Brain microvascular endothelial cell (primary cell): Measurements from ENCODE around the gene MED12L.

Experiments used
- DNase-seq: peaks from one replicate; pipeline ENCODE4 v3.0.0-alpha.2; 2020
- H3K27ac ChIP-seq: fragments of 250-450 bp; sonication (Bioruptor Pico); 2 replicates; pipeline ENCODE4 v1.5.1; 2020; ENCODE audit warnings: mild to moderate bottlenecking, moderate library complexity
- H3K27me3 ChIP-seq: fragments of 250-450 bp; sonication (Bioruptor Pico); replicated peaks from 2 replicates; pipeline ENCODE4 v1.5.1; 2020; ENCODE audit warnings: mild to moderate bottlenecking
- H3K36me3 ChIP-seq: fragments of 250-450 bp; sonication (Bioruptor Pico); replicated peaks from 2 replicates; pipeline ENCODE4 v1.5.1; 2020; ENCODE audit warnings: mild to moderate bottlenecking
- H3K4me3 ChIP-seq: 2 replicates; pipeline ENCODE4 v1.5.1; 2011; ENCODE audit warnings: low read depth, mild to moderate bottlenecking, control low read depth, low read length, moderate library complexity
- CTCF ChIP-seq: IDR thresholded peaks from 2 replicates; pipeline ENCODE4 v1.5.1; 2011; ENCODE audit warnings: low read depth, mild to moderate bottlenecking, moderate library complexity, low read length, control low read depth, inconsistent platforms; ENCODE audit errors: missing control alignments
- in situ Hi-C: cut with HindIII; loops from 2 replicates; pipeline ENCODE4 v1.10.0; 2017; ENCODE audit warnings: low sequenced_read_pairs, low pct_ligation_motif_present

The MED12L gene

DNA sequence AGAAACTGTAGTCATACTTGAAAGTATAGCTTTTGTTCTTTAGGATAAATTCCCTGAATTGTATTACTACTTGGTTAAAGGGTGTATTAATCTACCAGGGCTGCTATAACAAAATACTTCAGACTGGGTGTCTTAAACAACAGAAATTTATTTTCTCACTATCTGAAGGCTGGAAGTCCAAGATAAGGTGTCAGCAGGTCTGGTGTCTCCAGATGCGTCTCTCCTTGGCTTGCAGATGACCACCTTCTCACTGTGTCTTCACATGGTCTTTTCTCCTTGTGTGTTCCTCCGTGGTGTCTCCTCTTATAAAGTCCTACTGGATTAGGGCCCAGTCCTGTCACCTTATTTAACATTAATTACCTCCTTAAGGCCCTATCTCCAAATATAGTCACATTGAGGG is 33.7 kb downstream of the MED12L start:
- no peak for DNase-seq
- in situ Hi-C loops, result no loop called here

GRCh38 chr3:151120409-151120808 is 34.9 kb downstream of the MED12L start:
- in situ Hi-C loops, result no loop called here
- Histone ChIP-seq H3K27me3 (no peaks in the 10 kb centered on the region), H3K36me3 (no peaks in the 10 kb centered on the region), H3K27ac (no peak overlapping the region), H3K4me3 (no peak overlapping the region)
- no peak for DNase-seq
- TF ChIP-seq CTCF, result no peak

More for the DNA sequence above, 33.7 kb downstream of the MED12L start:
- Histone ChIP-seq H3K27me3 (no peaks in the 10 kb centered on the region), H3K36me3 (no peaks in the 10 kb centered on the region), H3K27ac (no peak overlapping the region), H3K4me3 (no peak overlapping the region)
- TF ChIP-seq CTCF, result no peak

GRCh38 chr3:151121016-151121415 is 35.6 kb downstream of the MED12L start:
- in situ Hi-C loops, result no loop called here
- Histone ChIP-seq H3K27me3 (no peaks in the 10 kb centered on the region), H3K4me3 (no peak overlapping the region), H3K27ac (no peak overlapping the region), H3K36me3 (no peaks in the 10 kb centered on the region)
- no peak for DNase-seq
- TF ChIP-seq CTCF, result no peak

DNA sequence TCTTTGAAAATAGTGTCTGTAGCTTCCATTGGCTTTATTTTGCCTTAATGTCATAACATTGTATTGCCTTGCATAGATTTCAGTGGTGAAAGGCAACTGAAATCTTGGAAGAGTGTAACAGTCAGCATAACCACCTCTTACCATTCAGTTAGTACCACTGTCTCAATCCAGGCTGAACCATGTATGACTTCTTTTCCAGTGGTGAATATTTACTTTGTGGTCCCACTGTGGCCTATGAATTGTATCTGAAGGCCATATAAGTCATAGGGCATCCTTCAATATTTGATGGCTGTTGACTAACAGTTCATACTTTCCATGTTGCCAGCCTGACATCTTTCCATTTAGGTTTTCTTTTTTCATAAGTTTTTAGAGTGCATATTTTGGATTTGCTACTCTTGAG is 38.4 kb downstream of the MED12L start:
- Histone ChIP-seq H3K36me3 (no peaks in the 10 kb centered on the region), H3K27me3 (no peaks in the 10 kb centered on the region), H3K27ac (no peak overlapping the region), H3K4me3 (no peak overlapping the region)
- in situ Hi-C loops, result no loop called here
- TF ChIP-seq CTCF, result no peak
- no peak for DNase-seq

GRCh38 chr3:151124476-151124875 is 39.0 kb downstream of the MED12L start:
- no peaks in the 10 kb centered on the region for H3K27me3 ChIP-seq
- H3K36me3 ChIP-seq, result no peaks in the 10 kb centered on the region
- no peak overlapping the region for H3K27ac ChIP-seq
- in situ Hi-C loops, result no loop called here
- no peak for DNase-seq
- H3K4me3 ChIP-seq, result no peak overlapping the region
- no peak for TF ChIP-seq CTCF

- Histone ChIP-seq H3K4me3 (no peak overlapping the region), H3K36me3 (no peaks in the 10 kb centered on the region), H3K27ac (no peak overlapping the region), H3K27me3 (peaks cover 6% of the 10 kb centered on the region)
- DNase-seq, result no peak
- no peak for TF ChIP-seq CTCF
- in situ Hi-C loops, result no loop called here
Observed at GRCh38 chr3:151130428-151130827, 45.0 kb downstream of the MED12L start.
